ENCODE results near the gene TIMP3.
"Not testable (repeated sequence)": the region's sequence is repeated elsewhere in the genome, so short reads cannot be mapped to it uniquely, and the experiment has no call there.

The TIMP3 gene

GRCh38 chr22:32801537-32802236, at the start of gene TIMP3:
TSS of gene TIMP3 (plus strand) at chr22:32801705. CDS start at chr22:32802002, 297 bp downstream.
- DNase-seq (ENCODE audit: insufficient read length, low spot score) (no peak), FAIRE-seq (no peak)

- FAIRE-seq (no peak), DNase-seq (ENCODE audit: insufficient read length, low spot score) (no peak)
Observed at GRCh38 chr22:32752326-32752725, 49.2 kb upstream of the TIMP3 start.

GRCh38 chr22:32752816-32753520, 48.5 kb upstream of the TIMP3 start:
- DNase-seq (ENCODE audit: insufficient read length, low spot score) = no peak
- no peak for FAIRE-seq

GRCh38 chr22:32753591-32753990, 47.9 kb upstream of the TIMP3 start:
- FAIRE-seq (no peak), DNase-seq (ENCODE audit: insufficient read length, low spot score) (no peak)

GRCh38 chr22:32754413-32755041, 47.0 kb upstream of the TIMP3 start:
- DNase-seq (ENCODE audit: insufficient read length, low spot score) (no peak), FAIRE-seq (no peak)

- DNase-seq (ENCODE audit: insufficient read length, low spot score); FAIRE-seq: not testable (repeated sequence)
Observed at GRCh38 chr22:32757086-32757762, 44.3 kb upstream of the TIMP3 start.

GRCh38 chr22:32758866-32759385, 42.6 kb upstream of the TIMP3 start:
- FAIRE-seq = no peak
- DNase-seq (ENCODE audit: insufficient read length, low spot score) = no peak

- FAIRE-seq (no peak), DNase-seq (ENCODE audit: insufficient read length, low spot score) (no peak)
Observed at GRCh38 chr22:32760396-32760795, 41.1 kb upstream of the TIMP3 start.

- no peak for DNase-seq (ENCODE audit: insufficient read length, low spot score)
- no peak for FAIRE-seq
Observed at GRCh38 chr22:32760815-32761214, 40.7 kb upstream of the TIMP3 start.

GRCh38 chr22:32761251-32761903, 40.1 kb upstream of the TIMP3 start:
- FAIRE-seq (no peak), DNase-seq (ENCODE audit: insufficient read length, low spot score) (no peak)

- no peak for DNase-seq (ENCODE audit: insufficient read length, low spot score)
- no peak for FAIRE-seq
Observed at GRCh38 chr22:32764330-32765131, 37.0 kb upstream of the TIMP3 start.

- no peak for FAIRE-seq
- no peak for DNase-seq (ENCODE audit: insufficient read length, low spot score)
Observed at GRCh38 chr22:32765132-32765618, 36.3 kb upstream of the TIMP3 start.

GRCh38 chr22:32771756-32772155, 29.7 kb upstream of the TIMP3 start:
- FAIRE-seq (no peak), DNase-seq (ENCODE audit: insufficient read length, low spot score) (no peak)

- DNase-seq (ENCODE audit: insufficient read length, low spot score) (no peak), FAIRE-seq (no peak)
Observed at GRCh38 chr22:32775957-32776356, 25.5 kb upstream of the TIMP3 start.

- FAIRE-seq (no peak), DNase-seq (ENCODE audit: insufficient read length, low spot score) (no peak)
Observed at GRCh38 chr22:32776397-32776796, 25.1 kb upstream of the TIMP3 start.

GRCh38 chr22:32776802-32777201, 24.7 kb upstream of the TIMP3 start:
- FAIRE-seq (no peak), DNase-seq (ENCODE audit: insufficient read length, low spot score) (no peak)

- DNase-seq (ENCODE audit: insufficient read length, low spot score) (no peak), FAIRE-seq (no peak)
Observed at GRCh38 chr22:32777987-32778386, 23.5 kb upstream of the TIMP3 start.

GRCh38 chr22:32780726-32781310, 20.7 kb upstream of the TIMP3 start:
- no peak for FAIRE-seq
- DNase-seq (ENCODE audit: insufficient read length, low spot score) = no peak

- no peak for DNase-seq (ENCODE audit: insufficient read length, low spot score)
- no peak for FAIRE-seq
Observed at GRCh38 chr22:32781695-32782094, 19.8 kb upstream of the TIMP3 start.

Data from GM19239 (cell line).